Tibial nerve (tissue), 4 donors: ENCODE measurements around the gene RSRC1. TPM values are rescaled to one million over a fixed set of nuclear protein-coding genes. Genes with fewer than 3 reads are reported as not detected.

Experiments
- DNase-seq, 2 donors: peaks; one replicate each; pipeline ENCODE4 v3.0.0-alpha.2; 2019; ENCODE audit warnings: low spot score in 2 of 2
- H3K27ac ChIP-seq, 4 donors: fragments of 200-600 bp; sonication (generic) in 3 of 4; one replicate each; pipeline ENCODE4 v1.5.1; 2017 to 2019; ENCODE audit warnings: mild to moderate bottlenecking in 1 of 4
- H3K27me3 ChIP-seq, 2 donors: fragments of 200-600 bp; sonication (generic) in 1 of 2; one replicate each; pipeline versions ENCODE4 v1.5.1 to v1.6.0; 2017 to 2019
- H3K36me3 ChIP-seq, 3 donors: fragments of 200-600 bp; sonication (generic); one replicate each; pipeline ENCODE4 v1.5.1; 2018 to 2019
- H3K4me1 ChIP-seq, 4 donors: fragments of 200-600 bp; sonication (generic) in 3 of 4; one replicate each; pipeline ENCODE4 v1.5.1; 2017 to 2019
- H3K4me3 ChIP-seq, 4 donors: fragments of 200-600 bp; sonication (generic) in 3 of 4; one replicate each; pipeline ENCODE4 v1.5.1; 2017 to 2019; ENCODE audit warnings: mild to moderate bottlenecking in 1 of 4, moderate library complexity in 1 of 4
- H3K9me3 ChIP-seq, 4 donors: fragments of 200-600 bp; sonication (generic) in 3 of 4; one replicate each; pipeline ENCODE4 v1.5.1; 2017 to 2019
- CTCF ChIP-seq, 5 experiments: fragments of 200-600 bp in 3 of 5; fragments of 450-650 bp in 2 of 5; sonication (generic) in 3 of 5; IDR thresholded peaks; one replicate each; pipeline ENCODE4 v1.5.1; 2016 to 2019; ENCODE audit warnings: antibody characterized with exemption in 5 of 5, mild to moderate bottlenecking in 3 of 5, moderate library complexity in 2 of 5
- EP300 ChIP-seq, 2 donors: sonication (generic); formaldehyde crosslinking; IDR thresholded peaks; one replicate each; pipeline ENCODE4 v1.6.1; 2017; ENCODE audit warnings: antibody characterized with exemption in 2 of 2, mild to moderate bottlenecking in 1 of 2
- POLR2A ChIP-seq, 2 donors: fragments of 450-650 bp; IDR thresholded peaks; one replicate each; pipeline ENCODE4 v1.6.1; 2017; ENCODE audit warnings: antibody characterized with exemption in 2 of 2, mild to moderate bottlenecking in 2 of 2, moderate library complexity in 2 of 2
- WGBS, 2 donors: methylation state at CpG; one replicate each; pipeline ENCODE4 v1.1.5; 2018; 5-methylcytosine and 5-hydroxymethylcytosine counted together
- total RNA-seq, 4 donors: library from RNA; depleted of rRNA; stranded (reverse); fragments of >200 nt; gene quantifications; one replicate each; pipeline ENCODE4 v1.1.0, GENCODE V29; 2016

The RSRC1 gene
- total RNA-seq, 4 donors from 2014 or later = 58.2 to 70.5 (median 68.6) TPM

GRCh38 chr3:158084651-158085050 is 25.2 kb upstream of the RSRC1 start:
- TF ChIP-seq POLR2A (IDR thresholded peaks at IDR 0.05) (no peak), CTCF (IDR thresholded peaks at IDR 0.05) (no peak), EP300 (IDR thresholded peaks at IDR 0.05) (no peak)
- H3K27ac ChIP-seq = no peak overlapping the region
- H3K27me3 ChIP-seq = no peaks in the 10 kb centered on the region
- no peak overlapping the region for H3K4me3 ChIP-seq
- no peaks in the 10 kb centered on the region for H3K9me3 ChIP-seq
- no peaks in the 10 kb centered on the region for H3K4me1 ChIP-seq
- no peaks in the 10 kb centered on the region for H3K36me3 ChIP-seq
- DNase-seq = no peak

- no peak for DNase-seq
- H3K4me1 ChIP-seq = no peaks in the 10 kb centered on the region
- H3K4me3 ChIP-seq = no peak overlapping the region
- TF ChIP-seq CTCF (IDR thresholded peaks at IDR 0.05) = no peak
- TF ChIP-seq EP300 (IDR thresholded peaks at IDR 0.05) = no peak
- TF ChIP-seq POLR2A (IDR thresholded peaks at IDR 0.05) = no peak
- H3K36me3 ChIP-seq = no peaks in the 10 kb centered on the region
- H3K9me3 ChIP-seq = no peaks in the 10 kb centered on the region
- no peak overlapping the region for H3K27ac ChIP-seq
- peaks cover 0 to 5% of the 10 kb centered on the region in 2 donors for H3K27me3 ChIP-seq
Measured at GRCh38 chr3:158085358-158085757, 24.5 kb upstream of the RSRC1 start.

- no peak for DNase-seq
- Histone ChIP-seq H3K9me3 (no peaks in the 10 kb centered on the region), H3K4me3 (no peak overlapping the region), H3K36me3 (no peaks in the 10 kb centered on the region), H3K27me3 (peaks cover 0 to 6% of the 10 kb centered on the region in 2 donors), H3K27ac (no peak overlapping the region), H3K4me1 (no peaks in the 10 kb centered on the region)
- 64 to 75% methylated on average over 1 of the region's 1 CpG for WGBS, 2 donors
- TF ChIP-seq CTCF (IDR thresholded peaks at IDR 0.05) (no peak), POLR2A (IDR thresholded peaks at IDR 0.05) (no peak), EP300 (IDR thresholded peaks at IDR 0.05) (no peak)
Measured at GRCh38 chr3:158085931-158086330, 24.0 kb upstream of the RSRC1 start.

GRCh38 chr3:158086361-158086760 is 23.5 kb upstream of the RSRC1 start:
- H3K27me3 ChIP-seq = peaks cover 0 to 7% of the 10 kb centered on the region in 2 donors
- H3K36me3 ChIP-seq = no peaks in the 10 kb centered on the region
- H3K27ac ChIP-seq = no peak overlapping the region
- no peak overlapping the region for H3K4me3 ChIP-seq
- DNase-seq = no peak
- WGBS, 2 donors = 29 to 33% methylated on average over 1 of the region's 1 CpG
- no peak for TF ChIP-seq EP300 (IDR thresholded peaks at IDR 0.05)
- no peak for TF ChIP-seq POLR2A (IDR thresholded peaks at IDR 0.05)
- TF ChIP-seq CTCF (IDR thresholded peaks at IDR 0.05) = no peak
- H3K9me3 ChIP-seq = no peaks in the 10 kb centered on the region
- no peaks in the 10 kb centered on the region for H3K4me1 ChIP-seq

GRCh38 chr3:158086776-158087175 is 23.1 kb upstream of the RSRC1 start:
- Histone ChIP-seq H3K27ac (no peak overlapping the region), H3K4me3 (no peak overlapping the region), H3K36me3 (no peaks in the 10 kb centered on the region), H3K27me3 (peaks cover 0 to 10% of the 10 kb centered on the region in 2 donors), H3K4me1 (no peaks in the 10 kb centered on the region), H3K9me3 (no peaks in the 10 kb centered on the region)
- 95 to 98% methylated on average over 2 of the region's 2 CpGs for WGBS, 2 donors
- no peak for DNase-seq
- TF ChIP-seq POLR2A (IDR thresholded peaks at IDR 0.05) = no peak
- no peak for TF ChIP-seq CTCF (IDR thresholded peaks at IDR 0.05)
- TF ChIP-seq EP300 (IDR thresholded peaks at IDR 0.05) = no peak
